Measurements from ENCODE around the gene SEC23A. TPM values are rescaled to one million over a fixed set of nuclear protein-coding genes. Genes with fewer than 3 reads are reported as not detected.

SEC23A gene
- 50.2 to 79.8 TPM (median 79.4 TPM) in 5 replicates for total RNA-seq (2022; extraction: Qiagen RNA extraction)

DNA sequence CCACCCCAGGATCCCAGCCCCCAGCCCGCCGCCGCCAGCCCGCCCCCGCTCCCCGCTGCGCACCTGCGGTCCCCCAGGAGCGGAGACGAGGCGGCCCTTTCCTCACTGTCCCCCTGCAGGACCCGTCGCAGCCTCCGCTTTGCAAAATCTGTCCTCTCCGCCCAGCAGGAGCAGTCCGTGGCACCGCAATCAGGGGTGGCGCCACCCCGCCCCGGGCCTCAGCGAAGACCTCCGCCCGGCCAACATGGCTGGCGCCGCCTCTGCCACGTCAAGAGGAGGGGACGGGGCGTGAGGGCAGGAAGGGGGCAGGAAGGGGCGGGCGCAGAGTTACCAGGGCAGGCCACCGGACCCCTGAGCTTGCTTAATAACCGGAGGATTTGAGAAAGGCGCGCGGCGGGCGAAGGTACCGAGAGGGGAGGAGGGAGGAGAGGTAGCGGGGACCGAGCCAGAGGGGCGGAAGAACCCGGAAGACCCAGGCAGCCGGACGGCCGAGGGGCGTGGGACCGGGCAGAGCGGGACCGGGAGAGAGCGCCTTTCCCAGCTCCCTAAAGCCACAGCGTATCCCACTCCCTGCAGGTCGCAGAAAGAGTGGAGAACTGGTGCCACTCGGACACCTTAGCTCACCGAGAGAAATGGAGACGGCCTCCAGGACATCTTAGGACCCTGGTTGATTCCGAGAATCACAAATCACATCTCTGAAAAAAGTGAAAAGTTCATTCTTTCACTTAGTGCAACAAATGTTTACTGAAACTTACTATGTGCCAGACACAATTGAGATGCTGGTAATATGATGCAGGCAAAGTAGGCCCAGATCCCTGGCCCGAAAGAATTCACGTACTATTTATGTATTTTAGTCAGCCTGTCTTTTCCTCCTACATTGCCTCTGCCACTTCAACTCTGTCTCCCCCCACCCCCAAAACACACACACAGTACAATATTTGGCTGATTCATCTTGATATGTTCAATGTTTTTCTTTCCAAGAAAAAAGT is at the start of gene SEC23A:
Gene SEC23A (minus strand): TSS at position 267 of the 989 bp plus-strand sequence. CDS start 7,117 bp downstream, outside the sequence.

DNA sequence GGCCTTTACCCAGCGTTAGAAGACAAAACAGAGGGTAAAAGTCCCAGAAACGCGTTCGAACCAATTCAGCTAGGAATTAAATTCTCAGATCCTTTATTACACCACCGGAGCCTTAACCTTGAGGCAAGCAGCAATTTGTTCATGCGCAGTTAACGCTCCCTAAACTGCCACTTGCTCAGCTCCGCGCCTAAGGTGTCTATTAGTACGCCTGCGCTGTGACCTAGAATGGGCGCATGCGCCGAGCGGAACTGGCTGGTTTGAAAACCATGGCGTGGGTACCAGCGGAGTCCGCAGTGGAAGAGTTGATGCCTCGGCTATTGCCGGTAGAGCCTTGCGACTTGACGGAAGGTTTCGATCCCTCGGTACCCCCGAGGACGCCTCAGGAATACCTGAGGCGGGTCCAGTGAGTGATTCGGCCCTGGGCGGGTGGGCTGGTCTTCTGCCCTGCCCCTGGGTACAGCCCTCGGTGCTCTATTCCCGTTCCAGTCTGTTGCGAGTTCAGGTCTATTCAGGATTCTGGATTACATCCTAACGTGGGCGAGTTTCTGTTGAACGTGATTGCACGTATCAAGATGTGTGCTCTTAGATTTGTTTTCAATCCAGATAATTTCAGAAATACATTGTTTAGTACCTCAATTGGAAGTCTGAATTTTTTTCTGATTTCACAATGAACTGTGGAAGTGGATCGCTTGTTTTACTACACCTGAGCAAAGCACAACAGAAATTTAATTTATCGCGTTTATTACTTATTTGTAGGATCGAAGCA is 11.2 kb upstream of the SEC23A start, which contains the start of gene GEMIN2:
Gene GEMIN2 (plus strand): TSS at position 251 of the 766 bp plus-strand sequence. CDS start 16 bp downstream, at position 267.

Other genes with a start within 250 kb of the SEC23A start
- gene GEMIN2, start 11.1 kb upstream of the SEC23A start, total RNA-seq (2022; extraction: Qiagen RNA extraction), result 22.2 to 37.8 TPM (median 24.2 TPM) in 5 replicates
- 11.9 to 16.3 TPM (median 13.8 TPM) in 5 replicates for gene TRAPPC6B, start 67.1 kb upstream of the SEC23A start, total RNA-seq (2022; extraction: Qiagen RNA extraction)
- gene PNN, start 72.0 kb upstream of the SEC23A start, total RNA-seq (2022; extraction: Qiagen RNA extraction), result 38.7 to 58.4 TPM (median 44.1 TPM) in 5 replicates
- 22.4 to 24.3 TPM (median 22.8 TPM) in 5 replicates for gene MIA2, start 130.7 kb upstream of the SEC23A start, total RNA-seq (2022; extraction: Qiagen RNA extraction)